SU-DHL-6 (cell line): ENCODE results near the gene CARMIL3.
"Not testable (repeated sequence)": the region's sequence is repeated elsewhere in the genome, so short reads cannot be mapped to it uniquely, and the experiment has no call there.

Experiments
- EZH2phosphoT487 ChIP-seq: fragments of 200-600 bp; sonication (generic), shearing (Covaris generic); conservative IDR thresholded peaks from 2 replicates; pipeline ENCODE4 v1.6.1; 2018; ENCODE audit warnings: mild to moderate bottlenecking, antibody characterized with exemption, low read length, moderate library complexity, mixed read lengths
- TF ChIP-seq, protein P1 (sequence below): fragments of 200-600 bp; sonication (generic); IDR thresholded peaks from one replicate; pipeline ENCODE4 v1.5.1; 2017; ENCODE audit warnings: antibody characterized with exemption, mild to moderate bottlenecking, low read length, moderate library complexity; ENCODE audit not compliant: insufficient read depth, poor library complexity, severe bottlenecking

DNA sequence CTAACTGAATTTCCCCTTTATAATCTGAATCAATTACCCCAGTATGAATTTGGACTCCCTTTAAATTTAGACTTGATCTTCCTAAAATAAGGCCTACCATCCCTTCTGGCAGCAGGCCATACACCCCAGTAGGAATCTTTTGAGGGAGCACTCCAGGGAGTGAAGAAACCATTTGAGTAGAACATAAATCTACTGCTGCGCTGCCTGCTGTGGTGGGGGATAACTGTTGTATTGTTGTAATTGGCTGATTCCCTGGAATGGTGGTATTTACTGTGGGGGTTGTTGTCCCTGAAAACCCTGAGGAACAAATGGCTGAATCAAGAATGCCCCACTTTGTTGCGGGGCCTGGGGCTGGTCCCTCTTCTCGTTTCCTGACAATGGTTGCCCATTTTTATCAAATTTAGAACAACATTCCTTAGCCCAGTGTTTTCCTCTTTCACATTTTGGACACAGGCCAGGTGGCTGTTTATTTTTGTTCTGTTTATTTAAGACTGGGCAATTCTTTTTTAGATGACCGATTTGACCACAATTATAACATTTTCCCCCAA lies 39.0 kb upstream of the CARMIL3 start:
- TF ChIP-seq, protein P1, sequence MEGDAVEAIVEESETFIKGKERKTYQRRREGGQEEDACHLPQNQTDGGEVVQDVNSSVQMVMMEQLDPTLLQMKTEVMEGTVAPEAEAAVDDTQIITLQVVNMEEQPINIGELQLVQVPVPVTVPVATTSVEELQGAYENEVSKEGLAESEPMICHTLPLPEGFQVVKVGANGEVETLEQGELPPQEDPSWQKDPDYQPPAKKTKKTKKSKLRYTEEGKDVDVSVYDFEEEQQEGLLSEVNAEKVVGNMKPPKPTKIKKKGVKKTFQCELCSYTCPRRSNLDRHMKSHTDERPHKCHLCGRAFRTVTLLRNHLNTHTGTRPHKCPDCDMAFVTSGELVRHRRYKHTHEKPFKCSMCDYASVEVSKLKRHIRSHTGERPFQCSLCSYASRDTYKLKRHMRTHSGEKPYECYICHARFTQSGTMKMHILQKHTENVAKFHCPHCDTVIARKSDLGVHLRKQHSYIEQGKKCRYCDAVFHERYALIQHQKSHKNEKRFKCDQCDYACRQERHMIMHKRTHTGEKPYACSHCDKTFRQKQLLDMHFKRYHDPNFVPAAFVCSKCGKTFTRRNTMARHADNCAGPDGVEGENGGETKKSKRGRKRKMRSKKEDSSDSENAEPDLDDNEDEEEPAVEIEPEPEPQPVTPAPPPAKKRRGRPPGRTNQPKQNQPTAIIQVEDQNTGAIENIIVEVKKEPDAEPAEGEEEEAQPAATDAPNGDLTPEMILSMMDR, result not testable (repeated sequence)
- not testable (repeated sequence) for TF ChIP-seq EZH2phosphoT487
